WTC11 (cell line): Measurements from ENCODE around the gene ACTG2. TPM values are rescaled to one million over a fixed set of nuclear protein-coding genes. Genes with fewer than 3 reads are reported as not detected.

Experiments used
- ATAC-seq: fragments of 200-7000 bp; cut with Tn5 transposase; 2 replicates; pipeline ENCODE4 v1.10.0; 2021; ENCODE audit warnings: mild to moderate bottlenecking, moderate library complexity
- CTCF ChIA-PET: fragments of 300-600 bp; sonication (Branson Sonifier 250); formaldehyde crosslinking; loops from one replicate; lab custom pipeline; 2021; ENCODE audit warnings: antibody characterized with exemption; lab: Charles Lee
- POLR2A ChIA-PET: fragments of 350-600 bp; sonication (Branson Sonifier 250); formaldehyde crosslinking; loops from one replicate; lab custom pipeline; 2021; ENCODE audit warnings: antibody characterized with exemption; lab: Charles Lee
- DNase-seq: peaks from one replicate; pipeline ENCODE4 v3.0.0; 2021; ENCODE audit warnings: low spot score
- H3K27ac Mint-ChIP-seq: 2 replicates; pipeline ENCODE4 v1.8.0; 2021; ENCODE audit warnings: mixed read lengths
- H3K27me3 Mint-ChIP-seq: 2 replicates; pipeline ENCODE4 v1.8.0; 2021; ENCODE audit warnings: low read depth, mild to moderate bottlenecking, moderate library complexity, mixed read lengths
- H3K36me3 Mint-ChIP-seq: 2 replicates; pipeline ENCODE4 v1.8.0; 2021; ENCODE audit warnings: mixed read lengths
- H3K4me1 Mint-ChIP-seq: 2 replicates; pipeline ENCODE4 v1.8.0; 2022; ENCODE audit warnings: mixed read lengths
- H3K4me3 Mint-ChIP-seq: 2 replicates; pipeline ENCODE4 v1.8.0; 2021; ENCODE audit warnings: mild to moderate bottlenecking, moderate library complexity, mixed read lengths
- H3K9me3 Mint-ChIP-seq: 2 replicates; pipeline ENCODE4 v1.8.0; 2021; ENCODE audit warnings: mixed read lengths
- CREB1 ChIP-seq: sonication (generic); formaldehyde crosslinking; IDR thresholded peaks from 2 replicates; pipeline ENCODE4 v1.8.0; 2023; ENCODE audit warnings: mild to moderate bottlenecking, missing genetic modification reagents
- EMX1 ChIP-seq: fragments of 250-450 bp; sonication (Bioruptor Pico); IDR thresholded peaks from 2 replicates; pipeline ENCODE4 v1.8.0; 2021; ENCODE audit warnings: mild to moderate bottlenecking
- ESRRA ChIP-seq: sonication (generic); formaldehyde crosslinking; IDR thresholded peaks from 2 replicates; pipeline ENCODE4 v1.8.1; 2022; ENCODE audit warnings: mild to moderate bottlenecking, missing genetic modification reagents, borderline replicate concordance
- GTF2I ChIP-seq: fragments of 250-450 bp; sonication (Bioruptor Pico); conservative IDR thresholded peaks from 2 replicates; pipeline ENCODE4 v1.4.0; 2021; ENCODE audit warnings: mild to moderate bottlenecking
- JAZF1 ChIP-seq: fragments of 250-450 bp; sonication (Bioruptor Pico); IDR thresholded peaks from 2 replicates; pipeline ENCODE4 v1.9.0; 2021; ENCODE audit warnings: moderate library complexity, mild to moderate bottlenecking, inconsistent platforms
- NFE2L1 ChIP-seq: sonication (generic); formaldehyde crosslinking; IDR thresholded peaks from 2 replicates; pipeline ENCODE4 v1.8.1; 2023; ENCODE audit warnings: missing genetic modification reagents
- NFYB ChIP-seq: sonication (generic); formaldehyde crosslinking; conservative IDR thresholded peaks from 2 replicates; pipeline ENCODE4 v1.8.0; 2022; ENCODE audit warnings: low read depth, missing genetic modification reagents
- NR1H2 ChIP-seq: sonication (generic); formaldehyde crosslinking; IDR thresholded peaks from 2 replicates; pipeline ENCODE4 v1.9.0; 2021; ENCODE audit warnings: mild to moderate bottlenecking, moderate library complexity, missing genetic modification reagents
- NR3C1 ChIP-seq: sonication (generic); formaldehyde crosslinking; conservative IDR thresholded peaks from 2 replicates; pipeline ENCODE4 v1.8.1; 2023; ENCODE audit warnings: low read depth, mild to moderate bottlenecking, missing genetic modification reagents
- RORB ChIP-seq: fragments of 250-450 bp; sonication (Bioruptor Pico); IDR thresholded peaks from 2 replicates; pipeline ENCODE4 v1.9.0; 2021; ENCODE audit warnings: mild to moderate bottlenecking
- TEAD4 ChIP-seq: sonication (generic); formaldehyde crosslinking; IDR thresholded peaks from 2 replicates; pipeline ENCODE4 v1.8.0; 2022; ENCODE audit warnings: mild to moderate bottlenecking, missing genetic modification reagents
- ZBTB21 ChIP-seq: sonication (generic); formaldehyde crosslinking; IDR thresholded peaks from 2 replicates; pipeline ENCODE4 v1.8.1; 2023; ENCODE audit warnings: mild to moderate bottlenecking, missing genetic modification reagents, borderline replicate concordance
- ZNF219 ChIP-seq: sonication (generic); formaldehyde crosslinking; IDR thresholded peaks from 2 replicates; pipeline ENCODE4 v1.8.0; 2023; ENCODE audit warnings: missing genetic modification reagents, mild to moderate bottlenecking, borderline replicate concordance
- total RNA-seq: library from RNA; stranded (reverse); gene quantifications from 3 replicates; pipeline ENCODE4 v1.2.3, GENCODE V29; 2021
- TF ChIP-seq, protein P1 (sequence below): sonication (generic); formaldehyde crosslinking; conservative IDR thresholded peaks from 2 replicates; pipeline ENCODE4 v1.8.1; 2023; ENCODE audit warnings: mild to moderate bottlenecking, low read depth, missing genetic modification reagents, moderate library complexity
- TF ChIP-seq, protein P2 (sequence below): fragments of 250-450 bp; sonication (Bioruptor Pico); IDR thresholded peaks from 2 replicates; pipeline ENCODE4 v1.9.0; 2021; ENCODE audit warnings: mild to moderate bottlenecking, borderline replicate concordance
- TF ChIP-seq, protein P3 (sequence below): sonication (generic); formaldehyde crosslinking; IDR thresholded peaks from 2 replicates; pipeline ENCODE4 v1.8.0; 2022; ENCODE audit warnings: mild to moderate bottlenecking, missing genetic modification reagents
- TF ChIP-seq, protein P4 (sequence below): sonication (generic); formaldehyde crosslinking; IDR thresholded peaks from 2 replicates; pipeline ENCODE4 v1.8.0; 2023; ENCODE audit warnings: missing genetic modification reagents
- TF ChIP-seq, protein P5 (sequence below): fragments of 250-450 bp; sonication (Bioruptor Pico); conservative IDR thresholded peaks from 2 replicates; pipeline ENCODE4 v1.9.0; 2021; ENCODE audit warnings: mild to moderate bottlenecking

ACTG2 gene
- total RNA-seq, 1 experiment from 2014 or later: 2.7 TPM

DNA sequence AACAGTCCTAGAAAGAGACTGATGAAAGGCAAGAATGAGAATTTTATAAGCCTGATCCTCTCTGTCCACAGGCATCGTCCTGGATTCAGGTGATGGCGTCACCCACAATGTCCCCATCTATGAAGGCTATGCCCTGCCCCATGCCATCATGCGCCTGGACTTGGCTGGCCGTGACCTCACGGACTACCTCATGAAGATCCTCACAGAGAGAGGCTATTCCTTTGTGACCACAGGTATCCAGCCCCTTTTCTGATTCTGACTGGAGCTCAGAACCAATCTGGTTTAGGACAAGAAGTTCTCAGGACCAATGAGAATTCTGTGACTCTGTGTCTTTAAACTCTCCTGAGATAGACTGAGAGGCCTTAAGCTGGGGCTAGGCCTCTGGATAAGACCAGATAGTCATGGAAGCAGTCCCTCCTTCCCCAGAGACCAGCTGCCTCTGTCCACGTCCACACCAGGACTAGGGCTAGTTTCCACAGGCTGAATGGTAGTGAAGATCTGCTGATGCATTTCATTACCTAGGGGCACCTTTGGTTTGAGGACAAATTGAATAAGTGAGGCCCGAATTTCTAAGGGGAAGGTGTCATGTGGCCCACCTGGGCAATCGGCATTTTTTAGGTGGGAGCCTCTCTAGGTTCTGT, 20.7 kb downstream of the ACTG2 start (continued):
- TF ChIP-seq, protein P1, sequence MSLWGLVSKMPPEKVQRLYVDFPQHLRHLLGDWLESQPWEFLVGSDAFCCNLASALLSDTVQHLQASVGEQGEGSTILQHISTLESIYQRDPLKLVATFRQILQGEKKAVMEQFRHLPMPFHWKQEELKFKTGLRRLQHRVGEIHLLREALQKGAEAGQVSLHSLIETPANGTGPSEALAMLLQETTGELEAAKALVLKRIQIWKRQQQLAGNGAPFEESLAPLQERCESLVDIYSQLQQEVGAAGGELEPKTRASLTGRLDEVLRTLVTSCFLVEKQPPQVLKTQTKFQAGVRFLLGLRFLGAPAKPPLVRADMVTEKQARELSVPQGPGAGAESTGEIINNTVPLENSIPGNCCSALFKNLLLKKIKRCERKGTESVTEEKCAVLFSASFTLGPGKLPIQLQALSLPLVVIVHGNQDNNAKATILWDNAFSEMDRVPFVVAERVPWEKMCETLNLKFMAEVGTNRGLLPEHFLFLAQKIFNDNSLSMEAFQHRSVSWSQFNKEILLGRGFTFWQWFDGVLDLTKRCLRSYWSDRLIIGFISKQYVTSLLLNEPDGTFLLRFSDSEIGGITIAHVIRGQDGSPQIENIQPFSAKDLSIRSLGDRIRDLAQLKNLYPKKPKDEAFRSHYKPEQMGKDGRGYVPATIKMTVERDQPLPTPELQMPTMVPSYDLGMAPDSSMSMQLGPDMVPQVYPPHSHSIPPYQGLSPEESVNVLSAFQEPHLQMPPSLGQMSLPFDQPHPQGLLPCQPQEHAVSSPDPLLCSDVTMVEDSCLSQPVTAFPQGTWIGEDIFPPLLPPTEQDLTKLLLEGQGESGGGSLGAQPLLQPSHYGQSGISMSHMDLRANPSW (CRISPR knock-in tag): no peak
- TF ChIP-seq ZBTB21 (CRISPR knock-in tag): no peak
- TF ChIP-seq NR1H2 (CRISPR knock-in tag): no peak

DNA sequence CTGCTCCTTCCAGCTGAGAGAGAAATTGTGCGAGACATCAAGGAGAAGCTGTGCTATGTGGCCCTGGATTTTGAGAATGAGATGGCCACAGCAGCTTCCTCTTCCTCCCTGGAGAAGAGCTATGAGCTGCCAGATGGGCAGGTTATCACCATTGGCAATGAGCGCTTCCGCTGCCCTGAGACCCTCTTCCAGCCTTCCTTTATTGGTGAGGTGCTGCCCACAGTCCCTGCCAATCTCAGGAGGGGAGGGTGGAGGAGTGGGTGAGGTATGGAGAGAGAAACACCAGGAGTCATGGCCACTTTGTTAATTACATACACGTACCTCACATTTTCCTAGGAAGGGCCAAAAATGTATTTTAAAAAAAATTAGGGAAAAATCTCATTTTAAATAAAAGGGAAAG, 21.9 kb downstream of the ACTG2 start:
- CTCF ChIA-PET: interaction anchor here (0.6 kb wide), 2 partner anchors 91 to 166 kb away, joined by 3 read pairs; no protein-coding TSS in a partner anchor
- DNase-seq: no peak

DNA sequence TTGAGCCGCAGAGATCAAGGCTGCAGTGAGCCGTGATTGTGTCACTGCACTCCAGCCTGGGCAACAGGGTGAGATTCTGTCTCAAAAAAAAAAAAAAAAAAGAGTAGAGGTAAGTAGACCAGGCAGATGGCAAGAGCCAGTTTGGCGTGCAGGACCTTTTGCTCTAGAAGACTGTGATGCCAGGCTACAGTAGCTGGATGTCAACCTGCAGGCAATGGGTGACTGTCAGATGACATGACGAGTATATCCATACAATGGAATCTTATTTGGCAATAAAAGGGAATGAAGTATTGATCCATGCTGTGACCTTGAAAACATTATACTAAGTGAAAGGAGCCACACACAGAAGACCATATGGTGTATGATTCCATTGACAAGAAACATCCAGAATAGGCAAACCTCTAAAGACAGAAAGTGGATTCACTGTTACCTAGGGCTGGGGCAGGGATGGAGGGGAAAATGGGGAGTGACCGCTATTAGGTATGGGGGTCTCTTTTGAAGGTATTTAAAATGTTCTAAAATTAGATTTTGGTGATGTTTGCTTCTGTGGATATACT, 22.7 kb downstream of the ACTG2 start:
- Mint-ChIP-seq H3K27ac (no peak overlapping the region), H3K9me3 (no peaks in the 10 kb centered on the region), H3K36me3 (no peaks in the 10 kb centered on the region), H3K27me3 (peaks cover 25% of the 10 kb centered on the region), H3K4me1 (0 out of 2 replicates have a peak, but pooled peaks cover under 1% of the 10 kb centered on the region), H3K4me3 (no peak overlapping the region)
- CTCF ChIA-PET: interaction anchor here (2.3 kb wide), 1 partner anchor 8 kb away, joined by 9 read pairs; no protein-coding TSS in a partner anchor
- POLR2A ChIA-PET: no interaction called here
- TF ChIP-seq, protein P2, sequence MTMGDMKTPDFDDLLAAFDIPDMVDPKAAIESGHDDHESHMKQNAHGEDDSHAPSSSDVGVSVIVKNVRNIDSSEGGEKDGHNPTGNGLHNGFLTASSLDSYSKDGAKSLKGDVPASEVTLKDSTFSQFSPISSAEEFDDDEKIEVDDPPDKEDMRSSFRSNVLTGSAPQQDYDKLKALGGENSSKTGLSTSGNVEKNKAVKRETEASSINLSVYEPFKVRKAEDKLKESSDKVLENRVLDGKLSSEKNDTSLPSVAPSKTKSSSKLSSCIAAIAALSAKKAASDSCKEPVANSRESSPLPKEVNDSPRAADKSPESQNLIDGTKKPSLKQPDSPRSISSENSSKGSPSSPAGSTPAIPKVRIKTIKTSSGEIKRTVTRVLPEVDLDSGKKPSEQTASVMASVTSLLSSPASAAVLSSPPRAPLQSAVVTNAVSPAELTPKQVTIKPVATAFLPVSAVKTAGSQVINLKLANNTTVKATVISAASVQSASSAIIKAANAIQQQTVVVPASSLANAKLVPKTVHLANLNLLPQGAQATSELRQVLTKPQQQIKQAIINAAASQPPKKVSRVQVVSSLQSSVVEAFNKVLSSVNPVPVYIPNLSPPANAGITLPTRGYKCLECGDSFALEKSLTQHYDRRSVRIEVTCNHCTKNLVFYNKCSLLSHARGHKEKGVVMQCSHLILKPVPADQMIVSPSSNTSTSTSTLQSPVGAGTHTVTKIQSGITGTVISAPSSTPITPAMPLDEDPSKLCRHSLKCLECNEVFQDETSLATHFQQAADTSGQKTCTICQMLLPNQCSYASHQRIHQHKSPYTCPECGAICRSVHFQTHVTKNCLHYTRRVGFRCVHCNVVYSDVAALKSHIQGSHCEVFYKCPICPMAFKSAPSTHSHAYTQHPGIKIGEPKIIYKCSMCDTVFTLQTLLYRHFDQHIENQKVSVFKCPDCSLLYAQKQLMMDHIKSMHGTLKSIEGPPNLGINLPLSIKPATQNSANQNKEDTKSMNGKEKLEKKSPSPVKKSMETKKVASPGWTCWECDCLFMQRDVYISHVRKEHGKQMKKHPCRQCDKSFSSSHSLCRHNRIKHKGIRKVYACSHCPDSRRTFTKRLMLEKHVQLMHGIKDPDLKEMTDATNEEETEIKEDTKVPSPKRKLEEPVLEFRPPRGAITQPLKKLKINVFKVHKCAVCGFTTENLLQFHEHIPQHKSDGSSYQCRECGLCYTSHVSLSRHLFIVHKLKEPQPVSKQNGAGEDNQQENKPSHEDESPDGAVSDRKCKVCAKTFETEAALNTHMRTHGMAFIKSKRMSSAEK: no peak
- ATAC-seq (no peak), DNase-seq (no peak)

More for the DNA sequence above, 21.9 kb downstream of the ACTG2 start:
- no peak overlapping the region for H3K4me3 Mint-ChIP-seq
- H3K9me3 Mint-ChIP-seq: no peaks in the 10 kb centered on the region
- no peaks in the 10 kb centered on the region for H3K4me1 Mint-ChIP-seq
- H3K27me3 Mint-ChIP-seq: peaks cover 21% of the 10 kb centered on the region
- H3K36me3 Mint-ChIP-seq: no peaks in the 10 kb centered on the region
- TF ChIP-seq ZNF219 (CRISPR knock-in tag): no peak
- TF ChIP-seq TEAD4 (CRISPR knock-in tag): no peak
- no peak for TF ChIP-seq NFE2L1 (CRISPR knock-in tag)
- TF ChIP-seq, protein P3, sequence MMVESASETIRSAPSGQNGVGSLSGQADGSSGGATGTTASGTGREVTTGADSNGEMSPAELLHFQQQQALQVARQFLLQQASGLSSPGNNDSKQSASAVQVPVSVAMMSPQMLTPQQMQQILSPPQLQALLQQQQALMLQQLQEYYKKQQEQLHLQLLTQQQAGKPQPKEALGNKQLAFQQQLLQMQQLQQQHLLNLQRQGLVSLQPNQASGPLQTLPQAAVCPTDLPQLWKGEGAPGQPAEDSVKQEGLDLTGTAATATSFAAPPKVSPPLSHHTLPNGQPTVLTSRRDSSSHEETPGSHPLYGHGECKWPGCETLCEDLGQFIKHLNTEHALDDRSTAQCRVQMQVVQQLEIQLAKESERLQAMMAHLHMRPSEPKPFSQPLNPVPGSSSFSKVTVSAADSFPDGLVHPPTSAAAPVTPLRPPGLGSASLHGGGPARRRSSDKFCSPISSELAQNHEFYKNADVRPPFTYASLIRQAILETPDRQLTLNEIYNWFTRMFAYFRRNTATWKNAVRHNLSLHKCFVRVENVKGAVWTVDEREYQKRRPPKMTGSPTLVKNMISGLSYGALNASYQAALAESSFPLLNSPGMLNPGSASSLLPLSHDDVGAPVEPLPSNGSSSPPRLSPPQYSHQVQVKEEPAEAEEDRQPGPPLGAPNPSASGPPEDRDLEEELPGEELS: no peak
- TF ChIP-seq, all 79 proteins: peak for 0
- ATAC-seq: no peak
- H3K27ac Mint-ChIP-seq: no peak overlapping the region
- POLR2A ChIA-PET: no interaction called here

DNA sequence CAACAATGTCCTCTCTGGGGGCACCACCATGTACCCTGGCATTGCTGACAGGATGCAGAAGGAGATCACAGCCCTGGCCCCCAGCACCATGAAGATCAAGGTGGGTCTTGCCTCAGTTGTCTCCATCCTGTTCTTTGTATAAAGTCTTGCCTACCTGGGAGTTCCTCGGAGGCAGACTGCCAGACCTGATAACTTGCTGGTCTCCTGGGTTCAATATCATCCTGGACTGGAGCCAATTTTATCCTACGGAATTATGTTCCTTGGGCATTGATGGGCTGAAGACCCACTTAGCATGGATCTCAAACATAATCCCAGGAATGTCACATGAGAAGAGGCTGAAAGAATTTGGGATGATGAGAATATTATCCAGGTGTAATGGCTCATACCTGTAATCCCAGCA, 23.9 kb downstream of the ACTG2 start:
- CTCF ChIA-PET: interaction anchor here (2.3 kb wide), 1 partner anchor 9 kb away, joined by 9 read pairs; no protein-coding TSS in a partner anchor
- no peaks in the 10 kb centered on the region for H3K9me3 Mint-ChIP-seq
- H3K4me1 Mint-ChIP-seq: peaks cover 6% of the 10 kb centered on the region
- no peaks in the 10 kb centered on the region for H3K36me3 Mint-ChIP-seq
- H3K27me3 Mint-ChIP-seq: peaks cover 25% of the 10 kb centered on the region
- H3K27ac Mint-ChIP-seq: no peak overlapping the region
- H3K4me3 Mint-ChIP-seq: no peak overlapping the region
- no peak for ATAC-seq
- DNase-seq: no peak
- POLR2A ChIA-PET: no interaction called here
- no peak for TF ChIP-seq GTF2I (CRISPR knock-in tag)
- TF ChIP-seq, protein P4, sequence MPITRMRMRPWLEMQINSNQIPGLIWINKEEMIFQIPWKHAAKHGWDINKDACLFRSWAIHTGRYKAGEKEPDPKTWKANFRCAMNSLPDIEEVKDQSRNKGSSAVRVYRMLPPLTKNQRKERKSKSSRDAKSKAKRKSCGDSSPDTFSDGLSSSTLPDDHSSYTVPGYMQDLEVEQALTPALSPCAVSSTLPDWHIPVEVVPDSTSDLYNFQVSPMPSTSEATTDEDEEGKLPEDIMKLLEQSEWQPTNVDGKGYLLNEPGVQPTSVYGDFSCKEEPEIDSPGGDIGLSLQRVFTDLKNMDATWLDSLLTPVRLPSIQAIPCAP (CRISPR knock-in tag): no peak
- TF ChIP-seq, protein P5, sequence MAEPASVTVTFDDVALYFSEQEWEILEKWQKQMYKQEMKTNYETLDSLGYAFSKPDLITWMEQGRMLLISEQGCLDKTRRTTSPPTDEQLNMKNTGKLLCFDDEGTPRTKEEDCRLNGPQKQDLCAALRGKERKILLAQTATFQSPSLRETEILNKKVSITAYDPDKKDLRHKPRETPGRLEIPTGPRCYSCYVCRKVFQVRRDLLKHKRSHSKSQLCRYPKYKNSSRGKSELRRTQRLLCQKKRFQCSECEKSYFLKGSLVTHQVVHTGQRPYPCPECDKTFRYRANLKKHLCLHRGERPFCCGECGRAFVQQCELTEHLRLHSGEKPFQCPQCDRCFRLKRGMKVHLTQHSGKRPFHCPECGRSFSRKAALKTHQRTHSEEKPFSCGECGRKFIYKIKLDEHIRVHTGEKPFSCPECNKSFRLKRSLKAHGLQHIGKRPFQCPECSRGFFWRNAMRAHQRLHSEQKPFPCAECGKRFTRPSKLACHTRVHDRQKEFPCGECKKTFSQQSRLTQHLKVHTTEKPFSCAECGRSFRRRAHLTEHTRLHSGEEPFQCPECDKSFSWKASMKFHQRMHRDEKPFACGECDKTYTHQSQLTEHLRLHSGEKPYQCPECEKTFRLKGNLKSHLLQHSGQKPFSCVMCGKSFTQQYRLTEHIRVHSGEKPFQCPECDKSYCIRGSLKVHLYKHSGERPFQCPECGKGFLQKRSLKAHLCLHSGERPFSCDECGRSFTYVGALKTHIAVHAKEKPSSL: no peak
- no peak for TF ChIP-seq CREB1 (CRISPR knock-in tag)
- no peak for TF ChIP-seq JAZF1 (CRISPR knock-in tag)
- TF ChIP-seq ESRRA (CRISPR knock-in tag): no peak
- TF ChIP-seq NR3C1 (CRISPR knock-in tag): no peak
- TF ChIP-seq EMX1 (CRISPR knock-in tag): no peak
- no peak for TF ChIP-seq NFYB (CRISPR knock-in tag)
- TF ChIP-seq RORB (CRISPR knock-in tag): no peak
